ENCODE measurements around the gene GIPC2.
"Not testable (repeated sequence)": the region's sequence is repeated elsewhere in the genome, so short reads cannot be mapped to it uniquely, and the experiment has no call there.

GIPC2 gene

DNA sequence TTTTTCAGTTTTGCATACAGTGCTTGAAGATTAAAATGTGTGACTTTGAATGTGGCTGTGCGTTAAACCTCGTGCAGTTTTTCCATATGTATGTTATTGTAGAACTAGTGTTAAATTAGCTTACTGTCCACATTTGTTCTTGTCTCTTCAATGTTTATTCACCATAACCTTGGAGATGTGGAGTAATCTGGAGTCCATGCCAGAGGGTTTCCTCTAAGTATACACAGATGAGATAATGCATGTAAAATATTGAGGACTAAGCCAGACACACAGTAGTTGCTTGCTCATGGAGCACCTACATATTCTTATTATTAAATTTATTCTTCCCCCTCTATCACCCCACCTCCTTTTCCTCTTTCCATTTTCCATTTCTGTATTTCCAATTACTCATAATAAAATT, 7.7 kb upstream of the GIPC2 start:
- DNase-seq, result no peak

DNA sequence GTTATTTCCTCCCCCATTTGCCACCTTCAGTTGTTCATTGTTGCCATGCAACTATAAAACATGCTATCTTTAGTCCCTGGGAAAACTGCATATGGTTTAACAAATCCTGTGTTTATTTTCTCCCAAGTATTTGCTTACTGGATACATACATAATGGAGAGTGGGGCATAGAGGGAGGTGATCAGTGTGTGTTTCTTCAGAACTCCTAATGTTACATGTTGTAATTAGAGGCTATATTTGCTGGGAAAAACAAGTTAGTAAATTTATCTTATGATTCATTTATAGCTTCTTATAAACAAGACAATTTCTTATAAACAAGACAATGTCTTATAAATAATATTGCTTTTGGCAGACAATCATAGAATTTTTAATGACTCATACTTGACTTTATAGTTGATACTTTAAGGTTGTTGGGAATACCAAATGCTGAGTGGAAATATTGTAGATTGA, 7.3 kb upstream of the GIPC2 start:
- no peak for DNase-seq

DNA sequence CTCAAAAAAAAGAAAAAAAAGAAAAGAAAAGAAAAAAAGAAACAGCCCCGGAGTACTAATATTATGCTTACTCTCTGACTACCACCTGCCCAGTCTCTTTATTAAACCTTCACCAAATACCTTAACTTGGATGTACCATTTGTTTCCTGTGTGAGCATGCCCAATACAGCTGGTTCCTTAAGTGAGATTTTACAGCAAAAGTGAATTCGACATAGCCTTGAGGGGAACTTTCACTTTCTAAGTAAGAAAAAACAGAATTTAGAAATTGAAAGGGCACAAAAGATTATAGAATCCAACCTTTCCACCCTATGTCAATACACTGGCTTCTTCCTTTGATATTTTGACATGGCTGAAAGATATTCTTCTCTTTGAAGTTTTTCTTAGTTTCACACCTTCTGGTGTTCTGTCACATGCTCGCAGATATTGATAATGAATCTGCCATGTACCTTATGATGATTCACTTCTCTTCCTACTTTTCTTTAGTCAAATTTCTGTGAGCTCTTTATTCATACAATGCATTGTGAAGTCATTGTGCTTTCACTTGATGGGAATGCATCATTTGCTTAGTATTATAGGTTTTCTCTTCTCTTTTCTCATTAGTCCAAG, 5.2 kb upstream of the GIPC2 start:
- DNase-seq, result no peak

DNA sequence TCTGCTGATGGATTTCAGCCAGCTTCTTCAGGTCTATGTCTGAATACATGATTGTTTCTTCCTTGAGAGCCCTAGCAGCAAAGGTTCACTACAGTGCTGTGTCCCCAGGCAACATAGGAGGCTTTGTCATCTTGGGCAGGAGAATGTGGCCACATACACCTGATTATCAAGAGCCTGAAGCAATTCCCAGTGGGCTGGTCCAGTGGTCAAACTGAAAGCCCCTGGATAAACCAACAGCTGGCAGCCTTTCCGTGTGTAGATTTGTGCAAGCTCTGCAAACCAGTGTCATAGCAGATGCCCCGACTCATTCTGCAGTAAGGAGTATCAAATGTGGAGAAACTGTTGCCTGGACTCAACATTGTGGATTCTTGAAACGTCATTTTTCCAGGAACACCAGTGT, 2.3 kb upstream of the GIPC2 start:
- no peak for DNase-seq

DNA sequence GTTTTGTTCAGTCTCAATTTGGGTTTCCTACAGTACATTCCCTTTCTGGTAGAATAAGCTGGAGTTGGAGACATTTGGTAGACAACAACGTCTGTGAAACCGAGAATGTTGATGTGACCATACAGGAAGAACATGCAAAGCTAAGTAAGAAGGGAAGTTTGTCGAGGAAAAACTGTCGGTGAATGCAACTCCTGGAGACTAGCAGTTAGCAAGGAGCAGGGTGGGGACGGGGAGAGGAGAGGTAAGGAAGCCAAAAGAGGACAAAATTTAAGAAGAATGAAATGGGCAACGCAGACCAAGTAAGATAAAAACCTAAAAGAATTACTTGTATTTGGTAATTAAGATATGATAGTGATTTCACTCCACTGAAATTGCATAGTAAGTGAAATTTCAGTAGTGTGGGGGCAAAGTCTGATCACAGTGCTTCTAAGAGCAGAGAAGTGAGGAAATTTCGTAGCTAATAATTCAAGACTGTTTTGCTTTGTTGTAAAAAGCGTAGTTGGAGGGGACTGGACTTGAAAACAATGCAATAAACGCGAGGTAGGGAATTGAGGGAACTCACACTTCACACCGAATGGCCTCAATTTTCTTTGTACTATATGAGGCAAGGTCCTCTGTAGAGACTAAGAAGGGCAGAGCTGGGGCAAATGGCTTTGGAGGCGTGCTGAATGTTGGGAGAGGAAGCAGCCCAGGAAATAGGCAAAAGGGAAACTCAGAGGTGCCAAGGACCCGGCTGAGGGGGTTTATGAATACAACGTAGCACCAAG, 787 bp upstream of the GIPC2 start:
- DNase-seq, result peak; percentile 17

DNA sequence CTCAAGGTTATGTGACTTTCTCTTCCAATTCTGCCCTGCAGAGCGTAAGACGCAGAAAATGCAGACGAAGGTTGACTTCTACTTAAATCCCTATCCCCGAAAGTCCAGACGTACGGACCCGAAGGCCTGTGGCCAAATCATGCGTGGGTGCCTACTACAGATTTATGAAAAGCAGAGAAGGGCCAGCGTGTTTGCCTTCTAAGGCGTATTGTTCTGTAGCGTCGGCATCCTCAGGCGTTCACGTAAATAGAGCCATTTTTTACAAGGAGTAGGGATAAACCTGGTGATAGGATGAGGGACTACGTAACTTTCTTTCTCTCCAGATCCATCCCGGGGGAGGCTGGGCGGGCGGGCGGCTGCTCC, 222 bp upstream of the GIPC2 start:
- DNase-seq, result no peak

DNA sequence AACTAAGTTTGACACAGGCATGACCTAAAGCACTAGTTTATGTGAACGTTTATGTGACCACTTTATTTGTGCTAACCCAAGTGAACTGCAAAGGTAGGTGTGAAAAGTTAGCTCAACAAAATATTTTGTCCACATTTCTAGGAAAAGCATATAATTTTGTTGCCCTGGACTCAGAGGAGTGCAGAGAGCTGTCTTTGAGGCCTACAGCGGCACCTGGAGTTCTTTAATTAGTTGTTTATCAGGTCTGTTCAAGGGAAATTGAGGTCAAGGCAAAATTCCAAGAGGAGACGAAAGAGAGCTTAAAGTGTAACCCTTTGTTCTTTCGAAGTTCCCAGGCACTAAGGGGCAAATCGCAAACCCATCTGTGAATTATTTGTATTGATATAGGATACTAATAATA, 1.3 kb downstream of the GIPC2 start:
- no peak for DNase-seq

DNA sequence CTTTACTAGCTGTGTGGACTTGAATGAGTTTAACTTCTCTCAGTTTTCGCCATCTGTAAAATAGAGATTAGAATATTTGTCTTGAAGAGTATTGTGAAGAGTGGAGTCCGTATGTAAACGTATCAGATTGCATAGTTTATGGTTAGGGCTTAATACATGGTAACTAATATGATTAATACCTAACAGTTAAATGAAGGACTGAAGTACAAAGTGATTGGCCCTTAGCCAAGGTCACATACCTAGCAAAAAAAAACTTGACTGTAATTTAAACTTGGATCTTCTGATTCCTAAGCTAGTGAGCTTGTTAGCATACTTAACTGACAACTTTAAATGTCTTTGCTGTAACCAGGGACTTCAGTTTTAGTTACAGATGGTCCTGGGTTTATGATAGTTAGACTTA, 1.9 kb downstream of the GIPC2 start:
- DNase-seq, result no peak

DNA sequence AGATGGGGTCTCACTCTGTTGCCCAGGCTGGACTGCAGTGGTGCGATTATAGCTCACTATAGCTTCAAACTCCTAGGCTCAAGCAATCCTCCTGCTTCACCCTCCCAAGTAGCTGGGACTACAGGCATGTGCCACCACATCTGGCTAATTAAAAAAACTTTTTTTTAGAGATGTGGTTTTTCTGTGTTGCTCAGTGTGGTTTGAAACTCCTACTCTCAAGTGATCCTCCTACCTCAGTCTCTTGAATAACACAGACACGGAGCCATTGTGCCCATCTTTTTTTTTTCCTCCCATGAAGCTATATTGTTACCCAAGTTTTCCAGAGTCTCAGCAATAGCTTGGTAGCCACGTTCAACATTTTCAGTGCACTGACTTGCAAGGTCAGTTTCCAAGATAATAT, 2.7 kb downstream of the GIPC2 start:
- no peak for DNase-seq

DNA sequence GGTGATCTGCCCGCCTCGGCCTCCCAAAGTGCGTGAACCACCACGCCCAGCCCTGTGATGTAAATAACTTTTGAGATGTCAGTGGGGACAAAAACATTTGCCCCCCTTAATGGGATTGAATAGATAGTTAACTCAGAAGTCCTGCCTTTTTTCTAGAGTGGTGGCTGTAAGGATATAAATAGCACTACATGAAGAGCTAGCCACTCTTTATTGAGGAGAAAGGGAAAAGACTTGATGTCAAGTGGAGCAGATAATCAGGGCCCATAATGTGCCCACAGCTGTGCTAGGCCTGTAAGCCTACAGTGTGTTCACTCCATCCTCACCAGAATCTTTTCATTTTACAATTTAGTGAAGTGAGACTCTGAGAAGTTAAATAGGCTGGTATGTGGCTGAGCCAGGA, 3.6 kb downstream of the GIPC2 start:
- DNase-seq, result no peak

DNA sequence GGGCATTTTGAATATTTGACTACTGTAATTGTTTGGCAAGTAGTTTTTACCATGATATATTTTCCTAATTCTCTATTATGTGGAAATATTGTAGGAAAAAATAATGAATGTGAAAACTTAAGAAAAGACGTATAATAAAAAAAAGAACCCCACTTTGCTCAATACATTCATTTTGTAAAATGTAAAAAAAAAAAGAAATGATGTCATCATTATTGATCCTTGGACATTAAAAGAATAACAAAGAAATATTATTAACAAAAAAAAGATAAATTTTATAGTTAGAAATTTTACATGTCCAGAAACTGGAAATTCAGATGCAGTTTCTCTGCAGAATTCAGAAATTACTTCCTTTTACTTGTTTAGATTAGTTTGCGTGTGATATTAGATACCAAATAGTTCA, 5.2 kb downstream of the GIPC2 start:
- DNase-seq, result no peak

DNA sequence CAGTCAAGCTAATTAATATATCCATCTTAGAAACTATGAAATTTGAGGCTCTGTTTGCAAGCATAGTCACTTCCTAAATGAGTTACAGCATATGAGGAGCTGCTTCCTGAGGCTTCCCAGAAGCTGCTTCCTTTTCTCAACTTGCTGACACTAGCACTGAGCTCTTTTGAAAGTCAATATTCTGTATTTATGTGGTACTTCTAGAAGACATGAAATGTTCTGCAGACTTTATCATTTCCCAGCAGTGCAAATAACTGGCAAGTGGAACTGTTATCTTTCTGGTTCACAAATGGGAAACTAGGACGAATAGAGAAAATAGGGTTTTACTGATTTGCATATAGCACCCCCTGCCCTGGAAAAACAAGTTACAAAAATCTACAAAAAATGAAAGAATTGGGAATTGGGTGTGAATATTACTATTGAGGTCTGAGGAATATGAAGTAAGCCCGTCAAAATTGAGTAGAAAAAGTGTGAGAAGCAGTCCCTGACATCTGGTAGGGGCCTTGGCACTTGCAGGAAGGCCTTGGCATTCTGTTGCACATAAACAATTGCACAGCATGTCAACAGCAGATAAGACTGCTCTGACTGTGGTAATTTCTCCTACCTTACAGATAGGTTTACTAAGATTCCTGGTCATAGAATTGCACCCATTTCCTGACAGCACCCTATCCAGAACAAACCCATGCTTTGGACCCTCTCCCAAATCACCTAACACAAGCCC, 7.1 kb downstream of the GIPC2 start:
- peak; percentile 90 for DNase-seq

DNA sequence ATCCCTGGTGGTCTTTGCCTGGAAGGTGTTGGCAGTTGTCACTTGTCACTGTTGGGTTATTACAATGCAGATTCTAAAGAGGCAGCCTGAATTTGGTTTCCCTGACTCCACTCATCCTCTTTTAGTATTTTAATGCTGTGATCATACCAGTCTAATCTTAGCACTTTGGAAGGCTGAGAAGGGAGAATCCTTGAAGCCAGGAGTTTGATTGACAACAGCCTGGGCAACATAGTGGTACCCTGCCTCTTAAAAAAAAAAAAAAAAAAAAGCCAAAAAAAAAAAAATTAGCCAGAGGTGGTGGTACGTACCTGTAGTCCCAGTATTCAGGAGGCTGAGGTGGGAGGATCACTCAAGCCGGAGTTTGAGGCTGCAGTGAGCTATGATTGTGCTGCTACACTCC, 7.7 kb downstream of the GIPC2 start:
- DNase-seq, result no peak

DNA sequence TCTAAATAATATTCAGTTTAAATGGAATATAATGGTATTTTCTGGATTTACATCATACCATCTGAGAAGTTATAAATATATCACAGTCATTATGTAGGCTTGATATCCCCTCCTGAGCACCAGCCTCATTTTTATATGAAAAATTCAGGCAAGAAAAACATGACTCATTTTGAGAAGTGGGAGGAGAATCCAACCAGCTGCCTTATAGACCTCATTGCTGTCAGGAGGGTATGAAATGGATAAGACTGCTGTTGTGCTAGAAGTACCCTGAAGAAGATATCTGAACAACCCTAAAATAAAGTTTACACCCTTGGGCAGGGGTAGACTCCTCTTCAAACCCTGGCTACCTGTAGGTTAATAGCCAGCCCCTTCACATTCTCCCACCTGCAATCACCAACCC, 8.8 kb downstream of the GIPC2 start:
- no peak for DNase-seq

DNA sequence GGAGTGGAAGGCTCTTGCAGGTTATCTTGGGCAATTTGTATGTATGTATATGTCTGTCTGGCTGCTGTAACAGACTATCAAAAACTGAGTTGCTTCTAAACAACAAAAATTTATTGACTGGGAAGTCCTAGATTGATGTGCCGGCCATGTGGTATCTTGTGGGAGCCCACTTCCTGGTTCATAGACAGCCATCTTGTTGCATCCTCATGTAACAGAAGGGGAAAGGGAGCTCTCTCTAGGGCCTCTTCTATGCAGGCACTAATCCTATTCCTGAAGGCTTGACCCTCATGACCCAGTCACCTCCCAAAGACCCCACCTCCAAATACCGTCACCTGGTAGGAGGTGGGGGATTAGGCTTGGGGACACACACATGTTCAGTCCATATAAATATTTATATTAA, 9.2 kb downstream of the GIPC2 start:
- no peak for DNase-seq

DNA sequence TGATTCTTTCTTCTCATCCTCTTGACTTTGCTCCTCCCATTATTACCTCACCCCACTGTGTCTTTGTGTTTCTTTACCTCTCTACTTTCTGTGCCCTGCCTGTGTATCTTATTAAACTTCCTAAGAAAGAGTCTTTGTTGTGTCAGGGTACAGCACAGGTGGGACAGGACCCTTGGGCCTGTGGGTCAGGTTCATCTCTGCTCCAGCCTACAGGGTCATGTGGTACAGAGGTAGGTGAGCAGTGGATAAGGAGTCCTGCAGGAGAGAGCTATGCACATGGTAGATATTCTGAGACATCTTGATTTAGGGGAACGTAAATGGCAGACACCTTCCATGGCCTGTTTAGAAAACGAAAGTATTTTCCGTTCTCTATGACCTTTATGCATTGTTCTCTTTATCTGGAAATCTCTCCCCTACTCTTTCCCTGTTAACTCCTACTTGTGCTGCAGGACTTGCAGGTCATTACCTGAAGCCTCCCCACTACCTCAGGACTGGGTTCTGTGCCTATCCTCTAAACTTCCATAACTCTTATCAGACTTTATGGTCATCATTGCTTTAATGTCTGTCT, 9.9 kb downstream of the GIPC2 start:
- DNase-seq, result no peak

DNA sequence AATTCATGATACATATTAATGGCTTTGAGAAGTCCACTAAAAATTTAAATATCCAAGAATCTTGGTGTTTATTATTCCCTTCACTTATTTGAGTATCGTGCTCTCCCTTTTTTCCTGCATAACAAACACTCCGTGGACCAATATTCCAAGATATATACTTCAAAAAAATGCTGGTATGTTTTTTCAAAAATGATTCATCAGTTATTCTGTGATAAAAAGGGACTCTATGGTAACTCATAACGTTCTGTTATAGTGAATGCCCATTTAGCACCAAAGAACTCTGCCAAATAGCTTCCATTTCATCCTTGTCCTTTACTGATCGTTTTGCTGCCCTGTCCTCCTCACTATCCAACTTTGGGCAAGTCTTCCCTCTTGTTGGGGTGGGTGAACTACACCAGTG, 12.9 kb downstream of the GIPC2 start:
- no peak for DNase-seq

DNA sequence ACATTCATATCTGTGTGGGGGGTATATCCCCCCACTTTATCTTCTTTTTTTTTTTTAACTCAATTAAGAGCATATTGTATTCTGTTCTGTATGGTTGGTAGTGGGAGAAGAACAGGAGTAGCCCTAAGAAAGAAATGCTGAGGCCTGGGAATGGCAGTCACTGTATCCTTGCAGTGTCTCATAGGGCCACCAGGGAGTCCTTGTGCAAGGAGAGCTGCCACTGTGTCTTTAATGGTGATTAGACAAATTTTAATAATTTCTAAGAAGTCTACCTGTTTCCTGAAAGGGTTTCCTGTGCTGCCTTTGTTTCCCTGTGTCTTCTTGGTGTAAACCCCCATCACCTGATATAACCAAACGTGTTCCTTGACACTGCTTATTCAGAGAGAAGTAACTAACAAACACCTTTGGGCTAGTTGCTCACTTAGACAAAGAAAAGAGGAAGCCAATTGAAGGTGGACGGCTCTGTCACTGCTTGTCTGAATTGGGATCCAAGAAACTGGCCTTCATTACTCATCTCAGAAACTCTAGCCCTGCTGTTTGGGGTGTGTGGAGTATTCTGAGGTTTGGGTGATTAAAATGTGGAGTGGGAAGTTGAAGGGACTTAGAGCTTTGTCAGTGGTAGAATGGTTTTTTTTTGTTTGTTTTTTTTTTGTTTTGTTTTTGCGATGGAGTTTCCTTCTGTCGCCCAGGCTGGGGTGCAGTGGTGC, 15.2 kb downstream of the GIPC2 start:
- no peak for DNase-seq

DNA sequence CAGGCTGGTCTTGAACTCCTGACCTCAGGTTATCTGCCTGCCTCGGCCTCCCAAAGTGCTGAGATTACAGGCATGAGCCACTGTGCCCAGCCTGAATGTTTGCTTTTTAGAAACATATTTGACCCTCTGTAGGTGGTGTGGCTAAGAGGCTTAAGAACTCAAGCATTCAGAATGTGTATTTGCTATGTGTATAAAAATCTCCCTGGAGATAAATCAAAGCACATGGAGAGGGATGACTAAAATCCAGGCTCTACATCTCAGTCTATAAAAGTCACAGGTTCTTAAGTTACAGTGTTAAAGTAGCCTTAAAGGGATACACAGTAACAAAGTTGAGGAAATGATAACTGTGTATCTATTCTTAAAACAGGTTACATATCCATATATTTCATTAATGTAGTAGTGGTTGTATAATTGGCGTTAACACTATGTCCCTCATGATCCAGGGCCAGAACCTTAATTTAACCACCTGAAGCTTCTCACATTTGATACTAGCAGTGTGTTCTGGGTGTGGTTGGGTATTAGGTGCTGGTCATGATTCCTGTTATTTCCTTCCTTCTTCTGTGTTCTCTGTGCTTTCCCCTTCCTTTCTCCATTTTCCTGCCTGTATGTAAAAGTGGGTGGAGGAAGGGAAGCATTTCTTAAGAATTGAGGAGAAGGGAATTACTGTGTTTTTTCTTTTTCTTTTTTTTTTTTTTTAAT, 16.2 kb downstream of the GIPC2 start:
- no peak for DNase-seq

DNA sequence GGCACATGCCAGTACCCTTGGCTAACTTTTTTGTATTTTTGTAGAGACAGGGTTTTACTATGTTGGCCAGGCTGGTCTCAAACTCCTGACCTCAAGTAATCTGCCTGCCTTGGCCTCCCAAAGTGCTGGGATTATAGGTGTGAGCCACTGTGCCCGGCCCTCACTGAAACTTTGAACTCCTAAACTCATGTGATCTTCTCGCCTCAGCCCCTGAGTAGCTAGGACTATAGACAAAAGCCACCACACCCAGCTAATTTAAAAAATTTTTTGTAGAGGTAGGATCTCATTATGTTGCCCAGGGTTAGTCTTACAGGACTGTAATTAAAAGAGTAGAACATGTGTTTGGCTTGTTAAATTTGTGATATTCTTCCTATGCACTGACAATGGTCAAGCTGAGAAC, 19.1 kb downstream of the GIPC2 start:
- DNase-seq, result not testable (repeated sequence)

DNA sequence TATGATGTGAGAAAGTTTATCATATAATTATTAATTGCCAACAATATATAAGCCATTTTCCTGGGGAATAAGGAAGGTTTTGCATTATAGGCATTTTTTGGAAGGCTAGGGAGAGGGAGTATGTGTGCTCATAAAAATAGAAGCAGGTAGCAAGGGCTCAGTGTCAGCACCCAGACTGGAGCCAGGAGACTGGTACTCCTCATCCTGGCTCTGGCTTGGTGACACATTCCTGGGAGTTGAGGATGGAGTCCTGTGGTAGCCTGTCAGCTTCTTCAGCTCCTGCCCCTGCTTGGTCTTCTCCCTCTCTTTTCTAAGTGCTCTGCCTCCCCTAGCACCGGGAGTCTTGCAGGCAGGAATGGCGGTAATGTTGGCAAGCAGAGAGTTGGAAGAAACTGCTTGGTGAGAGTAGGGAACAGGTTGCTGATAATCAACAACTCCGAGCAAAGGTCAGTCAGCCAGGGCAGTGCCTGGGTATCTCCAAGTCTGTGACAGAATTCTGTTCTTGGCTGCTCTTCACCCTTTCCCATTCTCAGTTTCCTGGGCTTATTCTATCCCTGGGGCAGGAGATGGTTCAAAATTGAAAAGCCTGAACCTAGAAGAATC, 23.0 kb downstream of the GIPC2 start:
- DNase-seq, result no peak

DNA sequence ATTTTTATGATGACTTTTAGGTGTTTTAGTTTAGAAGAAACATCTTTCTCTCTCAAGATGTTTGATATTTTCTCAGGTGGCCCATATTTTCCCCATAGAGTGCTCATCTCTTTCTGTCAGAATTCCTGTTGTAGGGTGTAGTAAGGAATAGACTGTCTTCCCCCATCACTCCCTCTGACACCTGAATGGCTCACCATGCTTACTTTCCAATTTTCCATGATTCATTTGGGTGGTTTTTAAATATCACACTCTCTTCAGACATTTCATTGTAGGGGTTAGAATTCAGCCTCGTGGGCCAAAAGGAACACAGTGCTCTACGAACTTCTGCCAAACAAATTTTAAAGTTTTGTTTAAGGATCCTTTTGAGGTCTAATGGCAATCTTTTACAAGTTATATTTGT, 24.0 kb downstream of the GIPC2 start:
- no peak for DNase-seq
